Adrenal gland (tissue), 12 donors: Measurements from ENCODE around the gene TBC1D25. TPM values are rescaled to one million over a fixed set of nuclear protein-coding genes. Genes with fewer than 3 reads are reported as not detected.

ENCODE experiments used
- DNase-seq, 7 donors: peaks; one replicate each; pipeline ENCODE4 v3.0.0-alpha.2; 2019 to 2020
- H3K27ac ChIP-seq, 5 donors: fragments of 200-600 bp; sonication (generic) in 4 of 5; 1 replicate in 3 of 5; 2 replicates in 2 of 5; pipeline versions ENCODE4 v1.5.1 to v1.8.0; 2016 to 2020; ENCODE audit warnings: mild to moderate bottlenecking in 1 of 5
- H3K27me3 ChIP-seq: fragments of 200-600 bp; 2 replicates; pipeline ENCODE4 v1.8.0; 2021
- H3K36me3 ChIP-seq, 2 donors: fragments of 200-600 bp; replicated peaks in 1 of 2; 1 replicate in 1 of 2; 2 replicates in 1 of 2; pipeline versions ENCODE4 v1.5.1 to v1.8.0; 2018 to 2022
- H3K4me1 ChIP-seq, 2 donors: fragments of 200-600 bp; replicated peaks in 1 of 2; 1 replicate in 1 of 2; 2 replicates in 1 of 2; pipeline versions ENCODE4 v1.5.1 to v1.8.0; 2018 to 2021
- H3K4me3 ChIP-seq, 4 donors: fragments of 200-600 bp; sonication (generic) in 3 of 4; one replicate each; pipeline ENCODE4 v1.5.1; 2016 to 2018
- H3K9me3 ChIP-seq, 3 donors: fragments of 200-600 bp; sonication (generic) in 1 of 3; replicated peaks in 1 of 3; 1 replicate in 2 of 3; 2 replicates in 1 of 3; pipeline versions ENCODE4 v1.5.1 to v1.8.0; 2016 to 2021
- POLR2A ChIP-seq, 2 donors: fragments of 450-650 bp; IDR thresholded peaks; one replicate each; pipeline ENCODE4 v1.6.1; 2017; ENCODE audit warnings: antibody characterized with exemption in 2 of 2, mild to moderate bottlenecking in 2 of 2, moderate library complexity in 1 of 2
- WGBS, 4 donors: extraction: QIAGEN DNeasy Blood & Tissue Kit in 2 of 4; methylation state at CpG; one replicate each; pipeline versions ENCODE4 v1.1.5 to v1.1.7; 2013 to 2017; 5-methylcytosine and 5-hydroxymethylcytosine counted together
- intact Hi-C, 2 donors: fragments of 100-400 bp; cut with DNase I; formaldehyde crosslinking; loops; one replicate each; pipeline versions ENCODE4 v1.14.1 to v1.15.0; 2022 to 2023
- polyA plus RNA-seq, 3 donors: library from polyadenylated mRNA; stranded (reverse); fragments of 200-250 nt in 2 of 3; fragments of 350-450 nt in 1 of 3; fragmentation: Illumina TruSeq in 1 of 3; extraction: RNeasy Lipid Tissue Mini Kit (QIAGEN cat#74804) in 1 of 3; gene quantifications; one replicate each; pipeline ENCODE4 v1.2.3, GENCODE V29; 2013 to 2014
- total RNA-seq, 9 donors: library from RNA; depleted of rRNA in 4 of 9; stranded (reverse); fragments of >200 nt in 4 of 9; fragments of 120-200 nt in 1 of 9; fragmentation: NEBNext Ultra II Directional in 1 of 9; extraction: Animal tissue kit (Norgen Biotek cat#: 25700) in 1 of 9; gene quantifications; one replicate each; pipeline versions ENCODE4 v1.1.0 to v1.2.4, GENCODE V29; 2013 to 2023
- TF ChIP-seq, protein P1 (sequence below), 6 experiments: fragments of 450-650 bp in 4 of 6; fragments of 200-600 bp in 2 of 6; sonication (generic) in 1 of 6; IDR thresholded peaks; 1 replicate in 5 of 6; 2 replicates in 1 of 6; pipeline versions ENCODE4 v1.5.1 to v1.8.0; 2016 to 2021; ENCODE audit warnings: antibody characterized with exemption in 6 of 6, mild to moderate bottlenecking in 2 of 6, moderate library complexity in 1 of 6
- donor health status: healthy with polysubstance abuse.
- donor health status: Bipolar disorder and iron deficiency.
- donor health status: DM: yes; HTN: yes; CAD: no.
- donor health status: DM: no; HTN: no; CAD: no.
- donor health status: DM: no; HTN: no; CAD: no.
- donor health status: DM: yes; HTN: yes; CAD: no.

Gene TBC1D25
- total and polyA plus RNA-seq, 12 donors = 8.9 to 31.0 (median 13.5) TPM

DNA sequence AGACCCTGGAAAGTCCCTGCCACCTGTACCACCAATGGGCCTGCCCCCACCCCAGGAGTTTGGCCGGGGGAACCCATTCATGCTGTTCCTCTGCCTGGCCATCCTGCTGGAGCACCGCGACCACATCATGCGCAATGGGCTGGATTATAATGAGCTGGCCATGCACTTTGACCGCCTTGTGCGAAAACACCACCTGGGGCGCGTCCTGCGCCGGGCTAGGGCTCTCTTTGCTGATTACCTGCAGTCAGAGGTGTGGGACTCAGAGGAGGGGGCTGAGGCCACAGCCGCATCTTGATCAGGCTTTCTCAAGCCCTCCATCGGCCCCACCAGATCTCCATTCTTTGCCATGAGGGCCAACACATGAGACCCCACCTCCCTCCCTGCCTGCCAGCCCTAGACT lies 21.2 kb downstream of the TBC1D25 start:
- Histone ChIP-seq H3K9me3 (no peaks in the 10 kb centered on the region), H3K4me3 (no peak overlapping the region), H3K36me3 (peaks cover 0 to 29% of the 10 kb centered on the region in 2 donors), H3K27me3 (no peaks in the 10 kb centered on the region), H3K27ac (no peak overlapping the region), H3K4me1 (peaks cover 0 to 5% of the 10 kb centered on the region in 2 donors)
- 91 to 95% (median 92%) methylated on average over 2 to 12 of the region's 12 CpGs; no CpG with 5 or more reads in 1 of the 4 donors for WGBS, 4 donors
- no peak for DNase-seq
- TF ChIP-seq, protein P1, sequence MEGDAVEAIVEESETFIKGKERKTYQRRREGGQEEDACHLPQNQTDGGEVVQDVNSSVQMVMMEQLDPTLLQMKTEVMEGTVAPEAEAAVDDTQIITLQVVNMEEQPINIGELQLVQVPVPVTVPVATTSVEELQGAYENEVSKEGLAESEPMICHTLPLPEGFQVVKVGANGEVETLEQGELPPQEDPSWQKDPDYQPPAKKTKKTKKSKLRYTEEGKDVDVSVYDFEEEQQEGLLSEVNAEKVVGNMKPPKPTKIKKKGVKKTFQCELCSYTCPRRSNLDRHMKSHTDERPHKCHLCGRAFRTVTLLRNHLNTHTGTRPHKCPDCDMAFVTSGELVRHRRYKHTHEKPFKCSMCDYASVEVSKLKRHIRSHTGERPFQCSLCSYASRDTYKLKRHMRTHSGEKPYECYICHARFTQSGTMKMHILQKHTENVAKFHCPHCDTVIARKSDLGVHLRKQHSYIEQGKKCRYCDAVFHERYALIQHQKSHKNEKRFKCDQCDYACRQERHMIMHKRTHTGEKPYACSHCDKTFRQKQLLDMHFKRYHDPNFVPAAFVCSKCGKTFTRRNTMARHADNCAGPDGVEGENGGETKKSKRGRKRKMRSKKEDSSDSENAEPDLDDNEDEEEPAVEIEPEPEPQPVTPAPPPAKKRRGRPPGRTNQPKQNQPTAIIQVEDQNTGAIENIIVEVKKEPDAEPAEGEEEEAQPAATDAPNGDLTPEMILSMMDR (IDR thresholded peaks at IDR 0.05) = no peak
- no peak for TF ChIP-seq POLR2A (IDR thresholded peaks at IDR 0.05)
- intact Hi-C loops = no loop called here

DNA sequence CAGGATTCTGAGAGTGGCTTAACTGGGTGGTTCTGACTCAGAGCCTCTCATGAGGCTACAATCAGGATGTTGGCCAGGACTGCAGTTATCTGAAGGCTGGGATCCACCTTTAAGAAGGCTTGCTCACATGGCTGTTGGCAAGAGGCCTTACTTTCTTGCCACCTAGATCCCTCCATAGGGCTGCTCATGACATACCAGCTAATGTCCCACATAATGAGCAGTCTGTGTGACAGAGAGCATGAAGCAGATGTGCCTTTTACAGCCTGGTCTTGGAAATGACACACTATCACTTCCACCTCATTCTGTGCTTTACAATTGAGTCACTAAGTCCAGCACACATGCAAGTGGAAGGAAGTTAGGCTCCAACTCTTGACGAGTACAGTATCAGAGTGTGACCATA lies 30.4 kb downstream of the TBC1D25 start:
- DNase-seq = peak in 2 of 7 donors; percentile 39 to 46
- Histone ChIP-seq H3K27me3 (no peaks in the 10 kb centered on the region), H3K4me1 (no peaks in the 10 kb centered on the region), H3K4me3 (no peak overlapping the region), H3K27ac (peak overlapping the region in 1 of 5 donors; percentile 21), H3K36me3 (no peaks in the 10 kb centered on the region), H3K9me3 (no peaks in the 10 kb centered on the region)
- intact Hi-C loops = no loop called here
- TF ChIP-seq POLR2A (IDR thresholded peaks at IDR 0.05) = no peak
- TF ChIP-seq, protein P1 (IDR thresholded peaks at IDR 0.05) = no peak
- 57 to 76% (median 72%) methylated on average over 1 of the region's 1 CpG for WGBS, 4 donors

DNA sequence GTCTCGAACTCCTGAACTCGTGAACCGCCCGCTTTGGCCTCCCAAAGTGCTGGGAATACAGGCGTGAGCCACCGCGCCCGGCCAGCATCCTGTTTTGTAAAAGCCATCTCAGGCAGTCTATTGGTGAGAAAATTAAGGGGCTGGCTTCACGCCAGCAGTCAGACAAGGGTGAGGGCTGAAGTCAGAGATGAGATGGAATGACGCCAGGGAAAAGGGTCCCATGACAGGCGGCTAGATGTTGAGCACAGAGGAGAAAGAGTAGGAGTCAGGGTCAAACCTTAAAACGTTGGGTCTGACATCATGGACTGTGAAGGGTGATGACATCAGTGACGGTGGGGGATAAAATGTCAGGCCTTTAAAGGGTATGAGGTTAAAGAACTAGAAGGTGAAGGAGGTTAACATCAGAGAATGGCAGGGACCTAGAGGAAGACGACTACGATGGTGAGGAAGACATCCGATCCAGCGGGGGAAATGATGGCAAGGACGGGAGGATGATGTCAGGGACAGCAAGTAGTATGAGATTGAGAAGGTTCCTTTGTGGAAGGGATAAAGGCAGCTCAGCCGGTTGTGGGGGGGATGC lies 34.3 kb downstream of the TBC1D25 start:
- intact Hi-C loops = no loop called here
- no peaks in the 10 kb centered on the region for H3K27me3 ChIP-seq
- H3K9me3 ChIP-seq = no peaks in the 10 kb centered on the region
- H3K4me3 ChIP-seq = peak overlapping the region in 1 of 4 donors; percentile 65
- 28 to 53% (median 42%) methylated on average over 18 to 19 of the region's 19 CpGs for WGBS, 4 donors
- H3K27ac ChIP-seq = peak overlapping the region; percentile 89 to 99 (median 98)
- DNase-seq = peak; percentile 39 to 75 (median 49)
- H3K4me1 ChIP-seq = peaks cover 4 to 16% of the 10 kb centered on the region in 2 donors
- TF ChIP-seq POLR2A (IDR thresholded peaks at IDR 0.05) = no peak
- TF ChIP-seq, protein P1 (IDR thresholded peaks at IDR 0.05) = no peak
- peaks cover 0 to 34% of the 10 kb centered on the region in 2 donors for H3K36me3 ChIP-seq

DNA sequence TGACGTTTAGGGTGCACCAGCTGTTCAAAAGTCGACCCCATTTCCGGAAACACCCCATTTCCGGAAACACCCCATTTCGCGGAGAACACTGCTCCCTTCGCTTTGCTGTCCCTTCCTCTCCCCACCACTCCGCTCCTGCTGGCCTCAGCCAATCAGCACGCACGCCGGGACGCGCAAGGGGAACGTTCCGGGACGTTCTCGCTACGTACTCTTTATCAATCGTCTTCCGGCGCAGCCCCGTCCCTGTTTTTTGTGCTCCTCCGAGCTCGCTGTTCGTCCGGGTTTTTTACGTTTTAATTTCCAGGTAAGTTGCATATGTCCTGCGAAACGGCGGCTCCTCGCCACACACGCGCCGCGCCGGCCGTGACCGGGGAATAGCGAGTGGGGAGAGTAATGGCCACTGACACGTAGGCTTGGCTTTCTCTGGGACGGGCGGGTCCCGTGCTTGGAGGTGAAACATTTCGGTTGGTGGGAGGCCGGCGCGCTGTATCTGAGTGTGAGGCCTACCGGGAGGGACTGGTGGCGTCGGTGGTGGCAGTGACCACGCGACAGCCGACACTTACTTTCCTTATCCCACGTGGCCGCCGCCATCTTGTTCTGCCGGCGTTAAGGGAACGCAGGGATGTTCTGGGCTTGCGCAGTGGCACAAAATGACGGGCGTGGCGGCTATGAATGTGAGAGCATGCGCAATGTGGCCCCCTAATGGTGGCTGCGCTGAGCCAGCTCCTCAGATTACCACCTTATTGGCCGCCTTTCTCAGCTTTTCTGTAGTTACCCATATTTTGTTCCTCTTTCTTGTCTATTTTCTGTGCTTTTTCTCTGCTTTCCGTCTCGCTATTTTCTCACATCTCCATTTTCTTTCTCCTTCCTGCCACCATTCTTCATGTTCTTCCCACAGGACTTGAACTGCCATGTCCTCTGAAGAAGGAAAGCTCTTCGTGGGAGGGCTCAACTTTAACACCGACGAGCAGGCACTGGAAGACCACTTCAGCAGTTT lies 35.1 kb downstream of the TBC1D25 start, which contains the start of gene RBM3:
Gene RBM3 (plus strand): TSS at position 215 of the 997 bp plus-strand sequence. CDS start 697 bp downstream, at position 912.
- no peaks in the 10 kb centered on the region for H3K27me3 ChIP-seq
- peaks cover 4 to 16% of the 10 kb centered on the region in 2 donors for H3K4me1 ChIP-seq
- 0 to 53% (median 18%) methylated on average over 17 to 71 of the region's 71 CpGs for WGBS, 4 donors
- H3K27ac ChIP-seq = peak within 1 kb of the TSS; percentile 89 to 99 (median 98)
- peaks cover 0 to 34% of the 10 kb centered on the region in 2 donors for H3K36me3 ChIP-seq
- H3K9me3 ChIP-seq = no peaks in the 10 kb centered on the region
- peak within 1 kb of the TSS; percentile 27 to 65 (median 59) for H3K4me3 ChIP-seq
- TF ChIP-seq POLR2A (IDR thresholded peaks at IDR 0.05) = peak; percentile 87 to 90
- TF ChIP-seq, protein P1 (IDR thresholded peaks at IDR 0.05) = peak in 5 of 6 experiments; percentile 15 to 56 (median 54)
- peak; percentile 91 to 97 (median 94) for DNase-seq
- intact Hi-C loops = no loop called here
